Upper lobe of left lung (tissue), 4 donors: ENCODE results near the gene ULBP3.

Source experiments
- CTCF ChIP-seq, 6 experiments: fragments of 450-650 bp in 4 of 6; fragments of 200-600 bp in 2 of 6; sonication (generic) in 2 of 6; IDR thresholded peaks; one replicate each; pipeline ENCODE4 v1.5.1; 2016 to 2019; ENCODE audit warnings: antibody characterized with exemption in 6 of 6
- EP300 ChIP-seq, 4 donors: sonication (generic); formaldehyde crosslinking; IDR thresholded peaks; one replicate each; pipeline ENCODE4 v1.5.1; 2017; ENCODE audit warnings: antibody characterized with exemption in 4 of 4, control low read depth in 2 of 4
- POLR2A ChIP-seq, 4 donors: fragments of 450-650 bp; IDR thresholded peaks; one replicate each; pipeline ENCODE4 v1.5.1; 2016 to 2017; ENCODE audit warnings: antibody characterized with exemption in 4 of 4, mild to moderate bottlenecking in 2 of 4

- TF ChIP-seq POLR2A (IDR thresholded peaks at IDR 0.05): no peak
- TF ChIP-seq CTCF (IDR thresholded peaks at IDR 0.05): no peak
- TF ChIP-seq EP300 (IDR thresholded peaks at IDR 0.05): no peak
Observed at GRCh38 chr6:150069706-150070105, 785 bp upstream of the ULBP3 start.
